Activated CD8-positive, alpha-beta memory T cell treated with anti-CD3 and anti-CD28 coated beads, Interleukin-2, amount 50 U/mL, for 48 hours (primary cell): Measurements from ENCODE around the gene RNU6-9.

Experiments used
- DNase-seq: peaks from one replicate; pipeline ENCODE4 v3.0.0-alpha.2; 2020

The RNU6-9 gene

GRCh38 chr19:899336-900042, 6.2 kb downstream of the RNU6-9 start:
- DNase-seq, result no peak

GRCh38 chr19:900043-900301, 6.7 kb downstream of the RNU6-9 start:
- DNase-seq, result no peak

- DNase-seq, result no peak
Measured at GRCh38 chr19:900302-901111, 7.2 kb downstream of the RNU6-9 start.

GRCh38 chr19:901216-902092, 8.2 kb downstream of the RNU6-9 start:
- no peak for DNase-seq

- DNase-seq, result no peak
Measured at GRCh38 chr19:902093-902370, 8.7 kb downstream of the RNU6-9 start.

GRCh38 chr19:902446-903226, 9.4 kb downstream of the RNU6-9 start:
- no peak for DNase-seq

- no peak for DNase-seq
Measured at GRCh38 chr19:903266-903797, 10.0 kb downstream of the RNU6-9 start.

GRCh38 chr19:904545-904944, 11.3 kb downstream of the RNU6-9 start:
- no peak for DNase-seq

- DNase-seq, result no peak
Measured at GRCh38 chr19:906480-906879, 13.2 kb downstream of the RNU6-9 start.

GRCh38 chr19:907183-907853, 14.0 kb downstream of the RNU6-9 start:
- DNase-seq, result no peak

- DNase-seq, result no peak
Measured at GRCh38 chr19:911197-912033, 18.1 kb downstream of the RNU6-9 start.

GRCh38 chr19:912181-913079, 19.1 kb downstream of the RNU6-9 start:
- DNase-seq, result no peak

- peak; percentile 94 for DNase-seq
Measured at GRCh38 chr19:913080-913748, 19.9 kb downstream of the RNU6-9 start, which contains the start of gene R3HDM4. Gene R3HDM4, minus strand, starts transcription at chr19:913219. Its CDS starts 62 bp downstream, at chr19:913157.

- peak; percentile 67 for DNase-seq
Measured at GRCh38 chr19:916645-917322, 23.5 kb downstream of the RNU6-9 start.

- DNase-seq, result peak; percentile 72
Measured at GRCh38 chr19:917323-918151, 24.3 kb downstream of the RNU6-9 start, which contains the start of gene KISS1R. Gene KISS1R, plus strand, starts transcription at chr19:917333. Its CDS starts 170 bp downstream, at chr19:917503.

GRCh38 chr19:918152-918437, 24.8 kb downstream of the RNU6-9 start:
- no peak for DNase-seq

- DNase-seq, result peak; percentile 68
Measured at GRCh38 chr19:918481-919198, 25.4 kb downstream of the RNU6-9 start.
